Measurements from ENCODE around the gene PRKCZ. TPM values are rescaled to one million over a fixed set of nuclear protein-coding genes. Genes with fewer than 3 reads are reported as not detected.

The PRKCZ gene
- total and polyA plus RNA-seq, 2 experiments from 2014 or later: 26.2 to 36.9 TPM

DNA sequence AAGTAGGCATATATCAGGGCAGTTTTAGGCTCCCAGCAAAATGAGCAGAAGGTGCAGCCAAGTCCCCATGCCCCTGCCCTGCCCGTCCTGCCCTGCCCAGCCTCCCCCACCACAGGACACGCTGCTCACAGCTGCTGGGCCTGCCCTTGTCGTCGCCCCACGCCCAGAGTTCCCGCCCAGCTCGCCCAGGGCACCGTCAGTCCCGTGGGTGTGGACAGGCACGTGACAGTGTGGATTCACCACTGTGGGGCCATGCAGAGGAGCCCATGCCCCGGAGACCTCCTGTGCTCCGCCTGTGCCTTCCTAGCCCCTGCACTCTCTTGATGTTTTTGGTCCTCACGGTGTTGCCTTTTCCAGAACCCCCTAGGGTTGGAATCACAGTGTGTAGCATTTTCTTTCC, 137.4 kb downstream of the PRKCZ start:
- Mint-ChIP-seq H3K9me3 (no peaks in the 10 kb centered on the region; the same call in 1 of the 3 replicates), H3K36me3 (ENCODE audit: low read depth) (peaks cover 17% of the 10 kb centered on the region), H3K4me1 (peaks cover 8% of the 10 kb centered on the region)

More for the DNA sequence above, 137.4 kb downstream of the PRKCZ start:
- Histone ChIP-seq H3K4me2 (no peak overlapping the region), H3K4me3 (no peak overlapping the region), H3K36me3 (ENCODE audit: insufficient read depth) (no peaks in the 10 kb centered on the region), H3K9me2 (ENCODE audit: insufficient read depth) (no peaks in the 10 kb centered on the region), H3K4me1 (ENCODE audit: insufficient read depth) (no peaks in the 10 kb centered on the region), H3K79me2 (replicated peaks; ENCODE audit: insufficient read depth) (peaks cover 12% of the 10 kb centered on the region), H3F3A (replicated peaks; ENCODE audit: low read depth) (peaks cover 8% of the 10 kb centered on the region), H3K27ac (ENCODE audit: low read depth) (no peak overlapping the region), H3K27me3 (ENCODE audit: insufficient read depth) (no peaks in the 10 kb centered on the region), H4K20me1 (replicated peaks; ENCODE audit: insufficient read depth) (no peaks in the 10 kb centered on the region; the same call in 1 of the 2 replicates), H2AFZ (no peak overlapping the region)
- no peak for TF ChIP-seq STAT1 (IDR thresholded peaks at IDR 0.05; ENCODE audit: unreplicated experiment)
- no peak for TF ChIP-seq ZNF331 (CRISPR knock-in tag; IDR thresholded peaks at IDR 0.05; ENCODE audit: low read depth)
- no peak for TF ChIP-seq ZNF114 (CRISPR knock-in tag; IDR thresholded peaks at IDR 0.05)
- TF ChIP-seq NANOG (IDR thresholded peaks at IDR 0.05; ENCODE audit: borderline replicate concordance): no peak
- no peak for TF ChIP-seq EZH2phosphoT487 (IDR thresholded peaks at IDR 0.05; ENCODE audit: unreplicated experiment)
- no peak for TF ChIP-seq JUNB (IDR thresholded peaks at IDR 0.05; ENCODE audit: unreplicated experiment)
- TF ChIP-seq, protein P1, sequence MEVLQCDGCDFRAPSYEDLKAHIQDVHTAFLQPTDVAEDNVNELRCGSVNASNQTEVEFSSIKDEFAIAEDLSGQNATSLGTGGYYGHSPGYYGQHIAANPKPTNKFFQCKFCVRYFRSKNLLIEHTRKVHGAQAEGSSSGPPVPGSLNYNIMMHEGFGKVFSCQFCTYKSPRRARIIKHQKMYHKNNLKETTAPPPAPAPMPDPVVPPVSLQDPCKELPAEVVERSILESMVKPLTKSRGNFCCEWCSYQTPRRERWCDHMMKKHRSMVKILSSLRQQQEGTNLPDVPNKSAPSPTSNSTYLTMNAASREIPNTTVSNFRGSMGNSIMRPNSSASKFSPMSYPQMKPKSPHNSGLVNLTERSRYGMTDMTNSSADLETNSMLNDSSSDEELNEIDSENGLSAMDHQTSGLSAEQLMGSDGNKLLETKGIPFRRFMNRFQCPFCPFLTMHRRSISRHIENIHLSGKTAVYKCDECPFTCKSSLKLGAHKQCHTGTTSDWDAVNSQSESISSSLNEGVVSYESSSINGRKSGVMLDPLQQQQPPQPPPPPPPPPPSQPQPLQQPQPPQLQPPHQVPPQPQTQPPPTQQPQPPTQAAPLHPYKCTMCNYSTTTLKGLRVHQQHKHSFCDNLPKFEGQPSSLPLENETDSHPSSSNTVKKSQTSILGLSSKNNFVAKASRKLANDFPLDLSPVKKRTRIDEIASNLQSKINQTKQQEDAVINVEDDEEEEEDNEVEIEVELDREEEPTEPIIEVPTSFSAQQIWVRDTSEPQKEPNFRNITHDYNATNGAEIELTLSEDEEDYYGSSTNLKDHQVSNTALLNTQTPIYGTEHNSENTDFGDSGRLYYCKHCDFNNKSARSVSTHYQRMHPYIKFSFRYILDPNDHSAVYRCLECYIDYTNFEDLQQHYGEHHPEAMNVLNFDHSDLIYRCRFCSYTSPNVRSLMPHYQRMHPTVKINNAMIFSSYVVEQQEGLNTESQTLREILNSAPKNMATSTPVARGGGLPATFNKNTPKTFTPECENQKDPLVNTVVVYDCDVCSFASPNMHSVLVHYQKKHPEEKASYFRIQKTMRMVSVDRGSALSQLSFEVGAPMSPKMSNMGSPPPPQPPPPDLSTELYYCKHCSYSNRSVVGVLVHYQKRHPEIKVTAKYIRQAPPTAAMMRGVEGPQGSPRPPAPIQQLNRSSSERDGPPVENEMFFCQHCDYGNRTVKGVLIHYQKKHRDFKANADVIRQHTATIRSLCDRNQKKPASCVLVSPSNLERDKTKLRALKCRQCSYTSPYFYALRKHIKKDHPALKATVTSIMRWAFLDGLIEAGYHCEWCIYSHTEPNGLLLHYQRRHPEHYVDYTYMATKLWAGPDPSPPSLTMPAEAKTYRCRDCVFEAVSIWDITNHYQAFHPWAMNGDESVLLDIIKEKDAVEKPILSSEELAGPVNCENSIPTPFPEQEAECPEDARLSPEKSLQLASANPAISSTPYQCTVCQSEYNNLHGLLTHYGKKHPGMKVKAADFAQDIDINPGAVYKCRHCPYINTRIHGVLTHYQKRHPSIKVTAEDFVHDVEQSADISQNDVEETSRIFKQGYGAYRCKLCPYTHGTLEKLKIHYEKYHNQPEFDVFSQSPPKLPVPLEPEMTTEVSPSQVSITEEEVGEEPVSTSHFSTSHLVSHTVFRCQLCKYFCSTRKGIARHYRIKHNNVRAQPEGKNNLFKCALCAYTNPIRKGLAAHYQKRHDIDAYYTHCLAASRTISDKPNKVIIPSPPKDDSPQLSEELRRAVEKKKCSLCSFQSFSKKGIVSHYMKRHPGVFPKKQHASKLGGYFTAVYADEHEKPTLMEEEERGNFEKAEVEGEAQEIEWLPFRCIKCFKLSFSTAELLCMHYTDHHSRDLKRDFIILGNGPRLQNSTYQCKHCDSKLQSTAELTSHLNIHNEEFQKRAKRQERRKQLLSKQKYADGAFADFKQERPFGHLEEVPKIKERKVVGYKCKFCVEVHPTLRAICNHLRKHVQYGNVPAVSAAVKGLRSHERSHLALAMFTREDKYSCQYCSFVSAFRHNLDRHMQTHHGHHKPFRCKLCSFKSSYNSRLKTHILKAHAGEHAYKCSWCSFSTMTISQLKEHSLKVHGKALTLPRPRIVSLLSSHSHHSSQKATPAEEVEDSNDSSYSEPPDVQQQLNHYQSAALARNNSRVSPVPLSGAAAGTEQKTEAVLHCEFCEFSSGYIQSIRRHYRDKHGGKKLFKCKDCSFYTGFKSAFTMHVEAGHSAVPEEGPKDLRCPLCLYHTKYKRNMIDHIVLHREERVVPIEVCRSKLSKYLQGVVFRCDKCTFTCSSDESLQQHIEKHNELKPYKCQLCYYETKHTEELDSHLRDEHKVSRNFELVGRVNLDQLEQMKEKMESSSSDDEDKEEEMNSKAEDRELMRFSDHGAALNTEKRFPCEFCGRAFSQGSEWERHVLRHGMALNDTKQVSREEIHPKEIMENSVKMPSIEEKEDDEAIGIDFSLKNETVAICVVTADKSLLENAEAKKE (CRISPR knock-in tag; IDR thresholded peaks at IDR 0.05): no peak
- TF ChIP-seq, protein P2, sequence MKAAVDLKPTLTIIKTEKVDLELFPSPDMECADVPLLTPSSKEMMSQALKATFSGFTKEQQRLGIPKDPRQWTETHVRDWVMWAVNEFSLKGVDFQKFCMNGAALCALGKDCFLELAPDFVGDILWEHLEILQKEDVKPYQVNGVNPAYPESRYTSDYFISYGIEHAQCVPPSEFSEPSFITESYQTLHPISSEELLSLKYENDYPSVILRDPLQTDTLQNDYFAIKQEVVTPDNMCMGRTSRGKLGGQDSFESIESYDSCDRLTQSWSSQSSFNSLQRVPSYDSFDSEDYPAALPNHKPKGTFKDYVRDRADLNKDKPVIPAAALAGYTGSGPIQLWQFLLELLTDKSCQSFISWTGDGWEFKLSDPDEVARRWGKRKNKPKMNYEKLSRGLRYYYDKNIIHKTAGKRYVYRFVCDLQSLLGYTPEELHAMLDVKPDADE (IDR thresholded peaks at IDR 0.05): no peak
- TF ChIP-seq POLR2AphosphoS5 (IDR thresholded peaks at IDR 0.05; ENCODE audit: low read depth): no peak
- TF ChIP-seq, protein P3, sequence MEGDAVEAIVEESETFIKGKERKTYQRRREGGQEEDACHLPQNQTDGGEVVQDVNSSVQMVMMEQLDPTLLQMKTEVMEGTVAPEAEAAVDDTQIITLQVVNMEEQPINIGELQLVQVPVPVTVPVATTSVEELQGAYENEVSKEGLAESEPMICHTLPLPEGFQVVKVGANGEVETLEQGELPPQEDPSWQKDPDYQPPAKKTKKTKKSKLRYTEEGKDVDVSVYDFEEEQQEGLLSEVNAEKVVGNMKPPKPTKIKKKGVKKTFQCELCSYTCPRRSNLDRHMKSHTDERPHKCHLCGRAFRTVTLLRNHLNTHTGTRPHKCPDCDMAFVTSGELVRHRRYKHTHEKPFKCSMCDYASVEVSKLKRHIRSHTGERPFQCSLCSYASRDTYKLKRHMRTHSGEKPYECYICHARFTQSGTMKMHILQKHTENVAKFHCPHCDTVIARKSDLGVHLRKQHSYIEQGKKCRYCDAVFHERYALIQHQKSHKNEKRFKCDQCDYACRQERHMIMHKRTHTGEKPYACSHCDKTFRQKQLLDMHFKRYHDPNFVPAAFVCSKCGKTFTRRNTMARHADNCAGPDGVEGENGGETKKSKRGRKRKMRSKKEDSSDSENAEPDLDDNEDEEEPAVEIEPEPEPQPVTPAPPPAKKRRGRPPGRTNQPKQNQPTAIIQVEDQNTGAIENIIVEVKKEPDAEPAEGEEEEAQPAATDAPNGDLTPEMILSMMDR (conservative IDR thresholded peaks at IDR 0.05; ENCODE audit: low read depth in 2 of 2): no peak
- TF ChIP-seq CREB1 (CRISPR knock-in tag; IDR thresholded peaks at IDR 0.05; ENCODE audit: low read depth): no peak
- TF ChIP-seq, protein P4, sequence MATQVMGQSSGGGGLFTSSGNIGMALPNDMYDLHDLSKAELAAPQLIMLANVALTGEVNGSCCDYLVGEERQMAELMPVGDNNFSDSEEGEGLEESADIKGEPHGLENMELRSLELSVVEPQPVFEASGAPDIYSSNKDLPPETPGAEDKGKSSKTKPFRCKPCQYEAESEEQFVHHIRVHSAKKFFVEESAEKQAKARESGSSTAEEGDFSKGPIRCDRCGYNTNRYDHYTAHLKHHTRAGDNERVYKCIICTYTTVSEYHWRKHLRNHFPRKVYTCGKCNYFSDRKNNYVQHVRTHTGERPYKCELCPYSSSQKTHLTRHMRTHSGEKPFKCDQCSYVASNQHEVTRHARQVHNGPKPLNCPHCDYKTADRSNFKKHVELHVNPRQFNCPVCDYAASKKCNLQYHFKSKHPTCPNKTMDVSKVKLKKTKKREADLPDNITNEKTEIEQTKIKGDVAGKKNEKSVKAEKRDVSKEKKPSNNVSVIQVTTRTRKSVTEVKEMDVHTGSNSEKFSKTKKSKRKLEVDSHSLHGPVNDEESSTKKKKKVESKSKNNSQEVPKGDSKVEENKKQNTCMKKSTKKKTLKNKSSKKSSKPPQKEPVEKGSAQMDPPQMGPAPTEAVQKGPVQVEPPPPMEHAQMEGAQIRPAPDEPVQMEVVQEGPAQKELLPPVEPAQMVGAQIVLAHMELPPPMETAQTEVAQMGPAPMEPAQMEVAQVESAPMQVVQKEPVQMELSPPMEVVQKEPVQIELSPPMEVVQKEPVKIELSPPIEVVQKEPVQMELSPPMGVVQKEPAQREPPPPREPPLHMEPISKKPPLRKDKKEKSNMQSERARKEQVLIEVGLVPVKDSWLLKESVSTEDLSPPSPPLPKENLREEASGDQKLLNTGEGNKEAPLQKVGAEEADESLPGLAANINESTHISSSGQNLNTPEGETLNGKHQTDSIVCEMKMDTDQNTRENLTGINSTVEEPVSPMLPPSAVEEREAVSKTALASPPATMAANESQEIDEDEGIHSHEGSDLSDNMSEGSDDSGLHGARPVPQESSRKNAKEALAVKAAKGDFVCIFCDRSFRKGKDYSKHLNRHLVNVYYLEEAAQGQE (IDR thresholded peaks at IDR 0.05; ENCODE audit: unreplicated experiment): no peak
- TF ChIP-seq EZH2 (IDR thresholded peaks at IDR 0.05; ENCODE audit: low read depth, unreplicated experiment): no peak
- peaks cover 26% of the 10 kb centered on the region for H3K27me3 Mint-ChIP-seq (ENCODE audit: insufficient read depth, low read depth, poor library complexity)
- no peak for DNase-seq (ENCODE audit: low spot score)
- no peak overlapping the region for H3K4me3 Mint-ChIP-seq
- no peak for ATAC-seq
- H3K27ac Mint-ChIP-seq: no peak overlapping the region
